GM18517 (cell line): Measurements from ENCODE around the gene GLIPR1L1.

Experiments
- ATAC-seq: cut with Tn5 transposase; IDR thresholded peaks from one replicate; pipeline ENCODE4 v1.9.1; 2021; ENCODE audit warnings: mild to moderate bottlenecking, moderate library complexity; ENCODE audit not compliant: unreplicated experiment

Gene GLIPR1L1

DNA sequence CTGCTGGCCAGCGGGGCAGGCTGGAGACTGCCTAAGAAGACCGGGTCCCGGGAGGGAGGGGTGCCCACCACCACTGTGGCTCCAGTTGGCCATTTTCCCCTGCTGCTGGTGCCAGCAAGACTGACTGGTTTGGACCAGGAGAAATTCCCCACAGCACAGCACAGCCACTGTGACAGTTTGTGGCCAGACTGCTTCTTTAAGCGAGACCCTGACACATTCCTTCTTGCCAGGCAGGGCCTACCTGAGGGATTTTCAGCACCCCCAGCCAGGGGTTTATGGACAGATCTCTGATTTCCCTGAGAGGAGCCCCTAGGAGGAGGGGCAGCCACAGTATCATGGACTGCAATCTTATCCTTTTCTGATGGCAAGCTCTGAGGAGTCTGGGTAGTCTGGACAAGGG, 15.5 kb downstream of the GLIPR1L1 start:
- no peak for ATAC-seq

DNA sequence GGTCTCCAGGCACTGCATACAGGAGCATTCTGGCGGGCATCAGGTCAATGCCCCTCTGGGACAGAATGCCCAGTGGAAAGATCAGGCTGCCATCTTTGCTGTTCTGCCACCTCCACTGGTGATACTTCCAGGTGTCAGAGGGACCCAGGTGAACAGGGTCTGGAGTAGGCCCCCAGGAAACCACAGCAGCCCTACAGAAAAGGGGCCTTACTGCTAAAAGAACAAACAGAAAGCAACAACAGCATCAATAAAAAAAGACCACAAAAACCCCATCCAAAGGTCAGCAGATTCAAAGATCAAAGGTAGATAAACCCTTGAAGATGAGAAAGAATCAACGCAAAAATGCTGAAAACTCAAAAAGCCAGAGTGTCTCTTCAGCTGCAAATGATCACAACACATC, 15.9 kb downstream of the GLIPR1L1 start:
- ATAC-seq = no peak

DNA sequence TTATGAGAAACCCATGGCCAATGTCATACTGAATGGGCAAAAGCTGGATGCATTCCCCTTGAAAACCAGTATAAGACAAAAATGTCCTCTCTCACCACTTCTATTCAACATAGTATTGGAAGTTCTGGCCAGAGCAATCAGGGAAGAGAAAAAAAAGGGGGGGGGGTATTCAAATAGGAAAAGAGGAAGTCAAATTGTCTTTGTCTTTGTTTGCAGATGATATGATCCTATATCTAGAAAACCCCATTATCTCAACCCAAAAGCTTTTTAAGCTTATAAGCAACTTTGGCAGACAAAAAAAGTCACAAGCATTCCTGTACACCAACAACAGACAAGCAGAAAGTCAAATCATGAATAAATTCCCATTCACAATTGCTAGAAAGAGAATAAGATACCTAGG, 19.5 kb downstream of the GLIPR1L1 start:
- ATAC-seq = no peak

DNA sequence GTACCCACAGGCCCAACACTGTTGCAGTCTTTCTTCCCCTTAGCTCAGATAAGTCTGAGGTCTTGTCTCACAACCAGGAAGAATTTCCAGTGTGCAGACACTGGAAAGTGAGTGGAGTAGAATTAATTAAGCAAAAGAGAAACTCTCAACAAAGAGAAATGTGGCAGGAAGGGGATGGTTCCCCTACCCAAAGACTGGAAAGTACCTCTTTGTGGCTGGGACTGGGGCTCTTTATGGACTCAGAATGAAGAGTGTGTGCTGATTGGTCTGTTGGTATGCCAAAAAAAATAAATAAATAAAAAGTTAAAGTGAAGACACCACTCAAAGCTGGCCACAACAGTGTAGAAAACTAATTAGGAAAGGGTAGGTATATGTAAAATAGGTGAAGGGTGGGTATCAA, 26.4 kb downstream of the GLIPR1L1 start:
- no peak for ATAC-seq

DNA sequence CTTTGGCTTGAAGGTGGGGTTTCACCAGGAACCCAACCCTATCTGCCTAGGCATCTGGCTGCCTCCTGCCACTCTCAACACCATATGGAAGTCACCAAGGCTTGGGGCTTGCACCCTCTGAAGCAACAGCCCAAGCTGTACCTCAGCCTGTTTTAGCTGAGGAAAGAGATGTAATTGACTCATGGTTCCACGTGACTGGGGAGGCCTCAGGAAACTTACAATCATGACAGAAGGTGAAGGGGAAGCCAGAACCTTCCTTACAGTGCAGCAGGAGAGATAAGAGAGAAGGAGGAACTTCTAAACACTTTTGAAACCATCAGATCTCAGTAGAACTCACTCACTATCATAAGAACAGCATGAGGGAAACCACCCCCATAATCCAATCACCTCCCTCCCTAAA, 26.9 kb downstream of the GLIPR1L1 start:
- ATAC-seq = no peak

DNA sequence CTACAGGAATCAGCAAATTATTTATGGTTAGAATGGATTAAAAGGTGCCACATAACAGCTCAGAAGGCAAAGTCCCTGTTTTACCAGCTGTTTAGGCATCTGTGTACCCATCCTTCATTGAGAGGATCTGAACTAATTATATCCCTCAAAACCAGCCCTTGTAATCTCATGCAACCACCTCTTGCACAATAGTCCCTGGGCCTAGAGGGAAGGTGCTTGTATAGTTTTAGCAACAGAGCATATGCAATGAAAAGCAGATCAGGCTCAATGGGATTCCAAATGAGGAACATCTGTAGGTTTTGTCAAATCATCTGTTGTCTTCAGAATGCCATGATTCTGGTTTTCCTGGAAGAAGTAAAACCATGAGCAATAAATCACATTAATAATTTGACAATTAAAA, 30.4 kb downstream of the GLIPR1L1 start:
- ATAC-seq = no peak

DNA sequence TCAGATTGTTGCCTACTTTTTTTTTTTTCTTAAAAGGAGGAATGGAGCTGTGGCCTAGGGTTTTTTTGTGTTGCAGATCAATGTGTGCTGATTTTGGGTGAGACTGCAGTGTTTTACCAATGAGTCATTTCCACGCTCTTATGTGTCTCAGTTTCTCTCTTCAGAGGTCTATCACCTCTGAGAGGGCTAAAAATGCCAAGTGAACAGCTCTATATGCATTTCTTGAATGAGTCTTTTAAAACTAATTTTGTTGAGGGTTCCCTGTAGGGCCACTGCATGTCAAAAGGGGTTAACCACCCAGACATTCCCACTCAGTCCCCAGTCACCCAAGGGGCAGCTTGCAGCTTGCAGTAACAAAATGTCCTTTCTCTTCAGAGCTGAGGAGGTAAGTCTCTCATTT, 32.2 kb downstream of the GLIPR1L1 start:
- ATAC-seq = peak; percentile 80

DNA sequence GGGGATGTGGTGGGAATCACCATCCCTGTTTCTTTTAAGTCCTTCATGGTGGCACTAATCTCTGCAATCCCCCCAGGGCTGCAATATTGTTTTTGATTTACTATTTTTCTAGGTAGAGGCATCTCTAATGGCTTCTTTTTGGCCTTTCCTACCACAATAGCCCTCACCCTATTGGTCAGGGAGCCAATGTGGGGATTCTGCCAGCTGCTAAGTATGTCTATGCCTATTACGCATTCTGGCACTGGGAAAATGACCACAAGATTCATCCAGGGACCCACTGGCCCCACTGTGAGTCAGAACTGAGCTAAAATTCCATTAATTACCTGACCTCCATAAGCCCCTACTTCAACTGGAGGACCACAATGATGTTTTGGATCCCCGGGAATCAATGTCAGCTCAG, 40.5 kb downstream of the GLIPR1L1 start:
- no peak for ATAC-seq

DNA sequence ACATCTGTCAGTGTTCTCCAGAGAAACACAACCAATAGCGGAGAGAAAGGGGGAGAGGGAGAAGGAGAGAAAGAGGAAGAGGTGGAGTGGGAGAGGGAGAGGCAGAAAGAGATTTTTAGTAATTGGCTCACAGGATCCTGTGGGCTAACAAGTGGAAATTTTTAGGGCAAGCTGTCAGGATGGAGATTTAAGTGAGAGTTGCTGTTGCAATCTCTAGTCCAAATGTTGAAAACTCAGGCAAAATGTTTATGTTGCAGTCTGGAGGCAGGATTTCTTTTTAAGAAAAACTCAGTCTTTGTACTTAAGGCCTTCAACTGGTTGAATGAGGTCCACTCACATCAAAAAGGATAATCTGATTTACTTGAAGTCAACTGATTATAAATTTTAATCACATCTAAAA, 43.9 kb downstream of the GLIPR1L1 start:
- ATAC-seq = no peak

DNA sequence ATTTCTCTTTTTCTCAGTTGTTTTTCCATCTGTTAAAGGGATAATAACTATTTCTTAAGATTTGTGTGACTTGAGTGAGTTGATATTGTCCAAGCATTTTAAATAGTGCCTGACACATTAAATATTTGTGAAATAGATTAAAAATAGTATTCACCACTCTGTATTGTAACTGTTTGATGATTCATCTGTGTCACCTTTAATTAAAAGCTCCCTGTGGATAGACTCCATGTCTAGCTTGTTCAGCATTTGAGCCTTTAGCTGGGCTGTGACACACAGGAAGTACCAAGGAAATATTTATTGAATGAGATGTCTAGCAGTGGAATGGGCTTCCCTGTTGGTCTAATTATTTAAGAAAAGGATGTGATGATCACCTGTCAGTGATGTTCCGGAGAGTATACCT, 54.6 kb downstream of the GLIPR1L1 start:
- ATAC-seq = no peak

DNA sequence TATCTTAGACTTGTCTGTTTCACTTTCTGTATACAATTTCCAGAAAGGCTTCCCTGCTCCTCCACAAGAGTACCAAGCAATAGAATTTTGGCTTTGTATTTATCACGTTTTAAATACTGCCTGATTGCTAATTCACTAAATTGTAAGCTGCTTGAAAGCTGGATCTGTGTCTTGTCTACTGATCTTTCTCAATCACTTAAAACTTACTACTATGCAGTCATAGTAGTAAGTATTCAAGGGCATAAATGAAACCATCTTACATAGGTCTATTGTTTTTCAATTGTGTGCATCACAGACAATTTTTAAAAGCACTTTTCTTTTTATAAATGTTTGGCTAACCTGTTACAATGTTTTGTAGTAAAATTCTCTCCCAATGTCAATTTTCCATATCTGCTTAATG, 55.2 kb downstream of the GLIPR1L1 start:
- no peak for ATAC-seq

DNA sequence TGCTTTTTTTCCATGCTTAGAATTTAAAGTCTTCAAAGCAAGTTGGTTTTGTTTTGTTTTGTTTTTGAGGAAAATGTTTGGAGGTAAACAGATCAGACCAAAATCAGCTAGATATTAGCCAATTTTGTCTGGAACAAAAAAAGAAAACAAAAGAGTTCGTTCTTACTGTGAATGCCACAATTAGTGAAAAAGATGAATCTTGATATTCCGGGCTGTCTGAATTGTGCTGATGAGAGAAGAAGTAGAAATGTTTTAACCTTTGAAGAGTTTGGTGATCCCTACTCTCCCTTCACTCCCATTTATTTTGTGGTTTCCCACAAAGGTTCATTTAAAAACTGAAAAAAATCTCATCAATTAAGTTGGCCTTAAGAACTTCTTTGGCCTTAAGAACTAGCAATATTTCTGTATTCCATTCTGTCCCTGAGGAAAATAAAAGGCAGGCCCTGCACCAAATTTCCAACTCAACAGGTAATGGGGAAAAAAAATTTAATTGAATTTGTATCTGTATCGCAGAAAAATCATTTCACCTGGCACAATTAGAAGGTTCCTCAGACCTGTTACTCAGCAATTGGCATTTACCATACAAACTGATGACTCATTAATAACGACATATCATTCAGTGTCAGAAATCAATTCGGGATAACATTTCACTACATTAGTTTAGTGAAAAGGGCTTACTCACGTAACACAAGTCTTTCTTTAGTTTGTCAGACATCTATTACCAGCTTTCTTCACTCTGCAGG, 55.9 kb downstream of the GLIPR1L1 start:
- peak; percentile 10 for ATAC-seq

DNA sequence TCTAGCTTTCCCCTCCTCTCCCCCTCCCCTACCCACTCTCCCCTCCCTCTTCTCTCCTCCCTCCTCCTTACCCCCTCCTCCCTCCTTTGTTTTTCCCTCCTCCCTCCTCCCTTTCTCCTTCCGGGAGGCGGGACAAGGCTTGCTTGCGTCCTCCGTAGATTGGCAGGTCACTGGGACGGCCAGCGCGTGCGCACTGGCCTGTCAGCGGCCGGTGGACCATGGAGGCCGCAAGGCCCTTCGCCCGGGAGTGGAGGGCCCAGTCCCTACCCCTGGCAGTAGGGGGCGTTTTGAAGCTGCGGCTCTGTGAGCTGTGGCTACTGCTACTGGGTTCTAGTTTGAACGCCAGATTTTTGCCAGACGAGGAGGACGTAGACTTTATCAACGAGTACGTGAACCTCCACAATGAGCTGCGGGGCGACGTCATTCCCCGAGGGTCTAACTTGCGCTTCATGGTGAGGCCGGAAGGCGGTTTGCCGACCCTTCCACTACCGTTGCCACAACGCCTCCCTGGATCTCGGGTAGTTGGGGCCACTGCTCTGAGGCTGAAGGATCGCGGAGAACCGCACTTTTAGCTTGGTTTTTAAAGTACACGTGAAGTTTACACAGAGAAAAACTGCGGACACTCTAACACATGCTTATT, 56.5 kb downstream of the GLIPR1L1 start, which contains the start of gene GLIPR1L2:
Gene GLIPR1L2 (plus strand): TSS at position 191 of the 640 bp plus-strand sequence. CDS start 28 bp downstream, at position 219.
- peak; percentile 94 for ATAC-seq

DNA sequence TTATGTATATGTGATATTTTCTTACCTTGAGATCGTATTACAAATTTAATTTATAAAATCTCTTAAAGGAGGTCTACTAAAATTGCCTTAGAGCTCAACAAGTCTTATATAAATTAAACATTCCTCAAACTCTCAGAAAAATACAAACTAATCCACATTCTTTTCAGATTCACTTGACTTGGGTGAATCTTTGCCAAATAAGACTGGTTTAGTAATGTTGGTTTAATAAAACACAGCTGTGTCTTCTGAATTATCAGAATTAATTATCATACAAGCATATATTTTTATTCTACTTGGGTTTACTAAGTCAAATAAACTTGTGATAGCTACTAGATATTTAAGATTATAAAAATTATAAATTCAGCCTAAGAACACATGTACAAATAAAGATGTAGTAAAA, 69.8 kb downstream of the GLIPR1L1 start:
- ATAC-seq = no peak

DNA sequence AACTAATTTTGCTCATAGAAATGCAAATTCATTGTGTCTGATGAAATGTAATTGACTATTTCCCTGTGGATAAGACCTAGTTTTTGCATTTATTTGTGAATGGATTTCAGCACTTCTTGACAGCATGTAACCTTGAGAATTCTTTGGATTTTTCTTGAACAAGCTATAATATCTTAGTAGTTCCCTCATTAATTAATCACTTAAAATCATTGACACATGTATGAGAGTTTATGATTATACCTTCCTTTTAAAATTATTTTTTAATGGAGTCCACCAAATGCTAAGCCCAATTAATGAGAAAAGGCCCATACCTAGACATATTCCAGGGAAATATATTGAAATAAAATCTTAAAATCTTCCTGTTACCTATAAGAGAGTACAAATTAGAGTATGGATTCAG, 73.2 kb downstream of the GLIPR1L1 start:
- ATAC-seq = no peak

DNA sequence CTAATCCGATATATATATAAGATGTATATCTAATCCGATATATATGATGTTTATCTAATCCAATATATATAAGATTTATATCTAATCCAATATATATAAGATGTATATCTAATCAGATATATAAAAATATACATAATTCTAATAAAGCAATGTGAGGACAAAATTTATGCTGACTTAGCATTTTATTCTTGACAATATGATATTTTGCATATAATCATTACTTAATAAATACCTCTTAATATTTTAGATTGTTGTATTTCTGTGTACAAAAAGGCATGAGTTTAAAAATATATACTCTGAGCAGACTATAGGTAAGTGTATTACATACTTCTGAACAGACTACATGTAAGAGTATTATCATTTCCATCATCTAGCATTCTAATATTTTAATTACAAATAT, 75.4 kb downstream of the GLIPR1L1 start:
- ATAC-seq = no peak

DNA sequence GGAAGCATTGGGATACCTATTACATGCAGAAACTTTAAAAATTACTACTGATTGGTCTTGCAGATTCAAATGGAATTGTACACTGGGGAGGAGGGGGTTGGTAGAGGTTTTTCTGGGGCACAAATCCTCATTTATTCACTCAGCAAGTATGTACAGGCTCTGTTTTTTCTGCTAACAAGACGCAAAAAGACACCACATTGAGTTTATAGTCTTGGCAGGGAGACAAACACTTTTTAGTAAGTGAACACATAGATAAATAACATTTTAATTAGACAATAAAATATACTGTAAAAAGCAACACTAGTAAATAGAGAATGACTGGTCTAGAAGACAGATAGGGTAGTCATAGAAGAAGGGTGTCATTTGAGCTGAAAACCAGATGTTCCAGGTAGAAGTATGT, 80.2 kb downstream of the GLIPR1L1 start:
- no peak for ATAC-seq

DNA sequence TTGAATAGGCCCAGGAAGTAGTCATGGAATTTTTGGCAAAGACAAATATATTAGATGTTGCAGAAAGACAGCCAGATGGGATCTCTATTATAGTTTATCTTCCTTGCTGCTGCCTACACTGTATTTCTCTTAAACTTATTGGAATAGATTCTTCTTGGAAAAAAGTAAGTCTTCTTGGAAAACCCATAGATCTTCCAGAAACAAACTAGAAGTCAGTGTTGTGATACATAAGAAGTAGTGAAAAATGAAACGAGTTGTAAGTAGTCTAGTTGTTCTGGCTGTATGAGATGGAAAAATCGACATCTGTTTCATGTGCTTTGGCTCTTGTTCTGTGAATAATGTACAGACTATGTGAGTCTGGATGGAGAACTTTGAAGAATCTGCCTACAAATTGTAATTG, 85.4 kb downstream of the GLIPR1L1 start:
- ATAC-seq = no peak
